Fibroblast of lung (primary cell): ENCODE data around the gene FEZ2.

Experiments used
- CTCF ChIP-seq, 2 donors: IDR thresholded peaks in 1 of 2; conservative IDR thresholded peaks in 1 of 2; 1 replicate in 1 of 2; 2 replicates in 1 of 2; pipeline ENCODE4 v1.5.1; 2011 to 2012; ENCODE audit warnings: low read length in 2 of 2, control low read depth in 1 of 2, inconsistent platforms in 1 of 2, low read depth in 1 of 2, mild to moderate bottlenecking in 1 of 2
- EZH2 ChIP-seq: IDR thresholded peaks from 2 replicates; pipeline ENCODE4 v1.5.1; 2012; ENCODE audit warnings: low read length, control low read depth, mild to moderate bottlenecking; ENCODE audit errors: missing control alignments

GRCh38 chr2:36549165-36549574 is 48.8 kb downstream of the FEZ2 start:
- no peak for TF ChIP-seq CTCF (conservative IDR thresholded peaks at IDR 0.05 in 1 of 2, IDR thresholded peaks at IDR 0.05 in 1 of 2; ENCODE audit: low read depth in 1 of 2, low read length in 2 of 2)
- no peak for TF ChIP-seq EZH2
